Stromal cell of bone marrow (primary cell): ENCODE measurements around the gene FIZ1.

Source experiments
- DNase-seq: peaks from one replicate; pipeline ENCODE4 v3.0.0-alpha.2; 2012; ENCODE audit warnings: low read depth

FIZ1 gene

GRCh38 chr19:55613396-55613795, 14.1 kb upstream of the FIZ1 start:
- no peak for DNase-seq

- no peak for DNase-seq
Observed at GRCh38 chr19:55611983-55612645, 12.8 kb upstream of the FIZ1 start.

GRCh38 chr19:55611300-55611982, 12.1 kb upstream of the FIZ1 start:
- no peak for DNase-seq

- no peak for DNase-seq
Observed at GRCh38 chr19:55609326-55609725, 10.0 kb upstream of the FIZ1 start.

GRCh38 chr19:55606817-55607216, 7.5 kb upstream of the FIZ1 start:
- DNase-seq, result no peak

GRCh38 chr19:55606471-55606787, 7.1 kb upstream of the FIZ1 start:
- no peak for DNase-seq

GRCh38 chr19:55605637-55606470, 6.5 kb upstream of the FIZ1 start, which contains the start of gene ZNF865:
Gene ZNF865 (plus strand): TSS chr19:55605647. CDS start chr19:55613619, 7,972 bp downstream.
- DNase-seq, result peak; percentile 75

- peak; percentile 93 for DNase-seq
Observed at GRCh38 chr19:55605207-55605636, 5.9 kb upstream of the FIZ1 start.

GRCh38 chr19:55603581-55604292, 4.4 kb upstream of the FIZ1 start:
- no peak for DNase-seq

- DNase-seq, result no peak
Observed at GRCh38 chr19:55603115-55603514, 3.8 kb upstream of the FIZ1 start.

- DNase-seq, result no peak
Observed at GRCh38 chr19:55602104-55603001, 3.0 kb upstream of the FIZ1 start.

- DNase-seq, result no peak
Observed at GRCh38 chr19:55601084-55601483, 1.8 kb upstream of the FIZ1 start.

- DNase-seq, result no peak
Observed at GRCh38 chr19:55600662-55601028, 1.3 kb upstream of the FIZ1 start.

GRCh38 chr19:55599842-55600661, 735 bp upstream of the FIZ1 start, which contains the start of gene ZNF524:
Gene ZNF524 (plus strand): TSS chr19:55600288. CDS start chr19:55602113, 1,825 bp downstream.
- DNase-seq, result peak; percentile 80

GRCh38 chr19:55598719-55599467, 424 bp downstream of the FIZ1 start:
- DNase-seq, result peak; percentile 87

GRCh38 chr19:55598034-55598433, 1.3 kb downstream of the FIZ1 start:
- DNase-seq, result no peak

GRCh38 chr19:55597501-55597921, 1.8 kb downstream of the FIZ1 start:
- no peak for DNase-seq

- DNase-seq, result no peak
Observed at GRCh38 chr19:55596304-55596703, 3.0 kb downstream of the FIZ1 start.

GRCh38 chr19:55594996-55595545, 4.2 kb downstream of the FIZ1 start:
- no peak for DNase-seq
